GM15510 (cell line): ENCODE results near the gene LRMDA.

Experiments
- POLR2A ChIP-seq: IDR thresholded peaks from 3 replicates; pipeline ENCODE4 v1.6.1; 2011; ENCODE audit warnings: borderline replicate concordance; ENCODE audit not compliant: insufficient read length; ENCODE audit errors: extremely low read depth

Gene LRMDA

DNA sequence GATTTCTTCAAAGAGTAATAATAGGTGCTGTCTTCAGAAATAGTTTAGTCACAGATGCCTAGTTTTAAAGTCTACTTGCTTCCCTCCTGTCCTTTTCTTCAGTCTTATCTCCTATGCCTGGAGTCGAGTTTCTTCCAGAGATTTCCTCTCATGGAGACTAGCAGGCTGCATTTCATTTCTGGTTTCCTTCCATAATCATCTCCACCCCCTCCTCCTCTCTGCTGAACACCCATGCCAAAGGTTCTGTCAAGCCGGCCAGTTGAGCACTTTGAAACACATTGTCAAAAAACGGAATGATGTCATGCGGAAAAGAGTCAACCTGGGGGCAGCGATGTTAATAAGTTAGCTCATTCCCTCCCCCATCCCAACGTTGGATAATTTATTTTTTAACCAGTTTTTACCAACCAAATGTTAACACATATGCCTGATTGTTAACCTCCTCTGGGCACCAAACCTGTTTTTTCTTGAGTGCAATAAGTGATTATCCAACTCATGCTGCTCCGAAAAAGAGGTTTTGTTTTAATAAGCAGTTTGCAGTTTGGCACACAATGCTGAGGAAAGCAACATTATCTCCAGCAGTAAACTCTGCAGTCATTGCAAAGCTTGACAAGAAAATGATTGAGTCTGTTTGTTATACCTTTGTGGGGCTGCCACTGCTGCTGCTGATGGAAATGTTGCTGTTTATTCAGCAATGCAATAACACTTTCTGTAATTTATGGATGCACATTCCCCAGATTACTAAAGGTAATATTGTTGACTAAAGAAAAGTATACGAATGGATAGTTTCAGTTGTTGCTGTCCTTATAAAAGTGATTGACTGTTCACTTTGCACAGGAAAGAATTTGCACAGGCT, 161.6 kb downstream of the LRMDA start:
- no peak for TF ChIP-seq POLR2A

- no peak for TF ChIP-seq POLR2A
Observed at GRCh38 chr10:75593692-75594556, 162.5 kb downstream of the LRMDA start.

GRCh38 chr10:75596930-75597620, 165.7 kb downstream of the LRMDA start:
- TF ChIP-seq POLR2A = no peak

GRCh38 chr10:75597773-75598440, 166.5 kb downstream of the LRMDA start:
- TF ChIP-seq POLR2A = no peak

DNA sequence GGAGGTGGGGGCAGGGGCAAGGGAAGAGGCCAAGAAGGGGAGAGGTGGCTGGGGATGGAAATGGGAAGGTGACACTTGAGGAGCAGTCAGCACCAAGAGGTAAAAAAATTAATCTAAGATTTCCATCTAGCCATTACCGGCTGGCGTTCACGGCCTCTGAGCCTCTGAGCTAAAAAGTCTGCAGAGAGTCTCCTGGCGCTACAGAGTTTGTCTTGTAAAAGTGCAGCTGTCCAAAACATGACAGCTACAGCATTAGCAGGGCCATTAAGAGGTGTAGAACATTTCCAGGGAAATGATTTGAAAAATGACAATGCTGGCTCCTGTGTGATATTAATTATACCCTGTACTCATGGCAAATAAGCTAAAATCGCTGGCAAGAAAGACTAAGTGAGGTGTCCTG, 167.6 kb downstream of the LRMDA start:
- TF ChIP-seq POLR2A = no peak

- no peak for TF ChIP-seq POLR2A
Observed at GRCh38 chr10:75599875-75600648, 168.6 kb downstream of the LRMDA start.

- no peak for TF ChIP-seq POLR2A
Observed at GRCh38 chr10:75600833-75601232, 169.4 kb downstream of the LRMDA start.

DNA sequence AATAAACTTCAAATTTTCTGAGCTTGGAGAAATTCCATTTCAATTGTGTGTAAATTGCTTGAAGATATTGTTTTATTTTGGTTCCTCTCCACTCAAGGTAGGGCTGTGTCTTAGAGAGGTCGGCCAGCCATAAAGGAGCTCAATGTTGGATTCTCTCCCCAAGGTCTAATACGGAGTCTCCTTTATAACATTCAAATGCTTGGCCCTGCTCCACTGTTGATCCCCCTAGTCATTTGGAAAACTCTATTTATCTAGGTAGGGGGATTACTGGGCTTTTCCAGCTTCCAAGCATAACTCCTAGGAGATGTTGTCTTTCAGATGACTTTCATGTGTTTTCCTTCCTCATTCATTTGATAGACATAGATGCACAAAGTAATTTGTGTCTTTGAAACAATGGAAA, 170.9 kb downstream of the LRMDA start:
- no peak for TF ChIP-seq POLR2A

DNA sequence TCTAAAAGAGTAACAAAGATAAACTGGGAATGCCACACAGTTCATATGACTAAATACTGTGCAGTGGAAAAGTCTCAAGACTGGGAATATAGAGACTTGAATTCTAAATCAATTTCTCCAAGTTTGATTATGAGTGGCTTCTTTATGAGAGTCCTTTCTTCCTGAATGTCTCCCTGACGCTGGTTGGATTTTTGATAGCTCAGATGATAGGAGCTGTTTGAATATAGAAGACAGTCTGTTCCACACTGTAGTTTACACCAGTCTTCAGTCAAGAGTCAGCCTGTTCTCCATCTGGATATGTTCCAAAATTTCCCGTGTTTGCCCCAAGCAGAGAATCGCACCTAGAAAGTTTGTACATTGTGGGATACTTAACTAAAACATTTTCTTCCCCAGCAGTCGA, 173.7 kb downstream of the LRMDA start:
- no peak for TF ChIP-seq POLR2A

GRCh38 chr10:75606203-75606779, 174.9 kb downstream of the LRMDA start:
- TF ChIP-seq POLR2A = no peak

DNA sequence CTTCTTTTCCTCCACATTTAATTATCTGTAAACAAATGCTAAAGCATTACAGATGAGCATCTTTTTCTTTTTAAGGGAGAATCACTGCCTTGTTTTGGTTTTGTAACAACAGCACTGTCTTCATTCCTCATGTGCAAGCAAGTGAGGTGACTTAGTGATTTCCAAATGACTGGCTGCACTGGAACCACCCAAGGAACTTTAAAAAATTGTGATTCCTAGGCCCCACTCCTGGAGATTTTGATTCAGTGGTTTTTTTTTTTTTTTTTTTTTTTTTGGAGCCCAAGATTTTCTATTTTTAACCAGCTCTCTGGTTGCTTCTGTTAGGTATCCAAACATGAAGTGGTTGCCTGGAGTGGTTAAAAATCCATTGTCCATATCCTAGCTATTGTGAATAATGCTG, 176.2 kb downstream of the LRMDA start:
- TF ChIP-seq POLR2A = no peak

GRCh38 chr10:75610183-75610582, 178.8 kb downstream of the LRMDA start:
- TF ChIP-seq POLR2A = no peak

DNA sequence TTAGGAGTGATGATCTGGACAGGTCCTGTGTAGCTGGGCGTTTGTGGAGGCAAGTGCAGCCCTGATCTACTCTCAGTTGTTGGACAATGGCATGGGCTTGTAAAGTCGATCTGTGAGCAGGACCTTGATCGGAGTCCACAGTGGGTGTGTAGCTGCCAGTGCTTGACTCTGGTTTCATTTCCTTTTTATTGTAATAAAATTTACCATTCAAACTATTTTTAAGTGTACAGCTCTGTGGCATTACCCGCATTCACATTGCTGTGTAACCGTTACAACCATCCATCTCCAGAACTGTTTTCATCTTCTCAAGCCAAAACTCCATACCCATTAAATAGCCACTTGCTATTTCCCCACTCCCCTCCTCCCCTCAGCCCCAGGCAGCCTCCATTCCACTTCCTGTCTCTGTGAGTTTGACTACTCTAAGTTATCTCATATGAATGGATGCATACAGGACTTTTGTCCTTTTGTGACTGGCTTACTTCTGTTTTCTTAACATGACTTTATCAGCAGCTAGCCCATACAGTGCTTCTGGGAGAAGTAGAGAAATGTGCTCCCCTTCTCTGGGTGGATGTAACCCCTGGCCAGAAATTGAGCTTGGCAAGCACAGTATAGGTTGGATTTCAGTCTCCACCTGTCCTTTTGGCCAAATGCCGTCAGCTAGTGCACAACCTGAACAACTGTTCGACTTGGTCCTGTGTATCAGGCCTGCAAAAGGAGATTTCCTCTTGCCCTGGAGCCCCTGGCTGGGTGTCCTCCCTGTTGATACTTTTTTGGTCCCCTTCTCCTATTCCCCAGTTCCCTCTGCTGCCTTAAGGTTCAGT, 180.0 kb downstream of the LRMDA start:
- no peak for TF ChIP-seq POLR2A
